GM12878 (cell line): ENCODE data around the gene CSDE1. TPM values are rescaled to one million over a fixed set of nuclear protein-coding genes. Genes with fewer than 3 reads are reported as not detected.

ENCODE experiments used
- ATAC-seq: fragments of 200-7000 bp; cut with Tn5 transposase; 3 replicates; pipeline ENCODE4 v1.9.1; 2020; ENCODE audit warnings: mild to moderate bottlenecking, moderate library complexity
- BruUV-seq: library from RNA; stranded (reverse); fragments of 400-500 nt; replicated peaks from 2 replicates; lab custom pipeline; 2021; lab: Mats Ljungman, UMichigan
- CTCF ChIA-PET: fragments of 300-600 bp; sonication (Branson Sonifier 250); formaldehyde crosslinking; extraction: SDS; loops from one replicate; lab custom pipeline; 2021; ENCODE audit warnings: inconsistent platforms; lab: Yijun Ruan, JAX
- POLR2A ChIA-PET: fragments of 350-600 bp; formaldehyde crosslinking; extraction: SDS; loops from one replicate; lab custom pipeline; 2021; ENCODE audit warnings: inconsistent platforms; lab: Charles Lee
- RAD21 ChIA-PET: fragments of 300-600 bp; sonication (Branson Sonifier 250); formaldehyde crosslinking; loops from one replicate; lab custom pipeline; 2023; ENCODE audit warnings: antibody characterized with exemption; ENCODE audit not compliant: unreplicated experiment; lab: Charles Lee
- SMC1A ChIA-PET: fragments of 300-600 bp; sonication (Branson Sonifier 250); formaldehyde crosslinking; loops from one replicate; lab custom pipeline; 2023; ENCODE audit not compliant: unreplicated experiment, uncharacterized antibody; lab: Charles Lee
- DNase-seq: peaks from one replicate; pipeline ENCODE4 v3.0.0-alpha.2; 2011; ENCODE audit warnings: low read depth, low spot score
- FAIRE-seq: peaks from 3 replicates; lab custom pipeline; 2011; peaks lifted over from hg19 to GRCh38; lab: Jason Lieb, UNC
- H2AFZ ChIP-seq: 2 replicates; pipeline ENCODE4 v1.6.0; 2011; ENCODE audit warnings: low read depth, low read length, control low read depth; ENCODE audit not compliant: control insufficient read depth
- H3K27ac ChIP-seq: 2 replicates; pipeline ENCODE4 v1.5.1; 2011; ENCODE audit warnings: control low read depth; ENCODE audit not compliant: control insufficient read depth, insufficient read depth
- H3K27me3 ChIP-seq, 2 experiments: replicated peaks in 1 of 2; 2 replicates each; pipeline versions ENCODE4 v1.6.0 to v1.6.1; 2011; ENCODE audit warnings: low read length in 1 of 2; ENCODE audit not compliant: control insufficient read depth in 2 of 2, insufficient read depth in 2 of 2
- H3K36me3 ChIP-seq, 2 experiments: 2 replicates each; pipeline ENCODE4 v1.5.1; 2011; ENCODE audit warnings: low read length in 1 of 2; ENCODE audit not compliant: control insufficient read depth in 2 of 2, insufficient read depth in 2 of 2
- H3K4me1 ChIP-seq: 2 replicates; pipeline ENCODE4 v1.6.1; 2011; ENCODE audit warnings: mild to moderate bottlenecking, low read length, moderate library complexity, mixed read lengths; ENCODE audit not compliant: control insufficient read depth, insufficient read depth
- H3K4me2 ChIP-seq: 2 replicates; pipeline ENCODE4 v1.6.0; 2011; ENCODE audit warnings: control low read depth; ENCODE audit not compliant: control insufficient read depth, insufficient read depth
- H3K4me3 ChIP-seq: fragments of 200-600 bp; sonication (generic); 2 replicates; pipeline ENCODE4 v1.5.1; 2016
- H3K79me2 ChIP-seq: 2 replicates; pipeline ENCODE4 v1.6.0; 2011; ENCODE audit warnings: low read length; ENCODE audit not compliant: control insufficient read depth, insufficient read depth
- H3K9ac ChIP-seq: 2 replicates; pipeline ENCODE4 v1.8.0; 2011; ENCODE audit warnings: low read length, control low read depth, mixed read lengths; ENCODE audit not compliant: control insufficient read depth, insufficient read depth
- H3K9me3 ChIP-seq: replicated peaks from 3 replicates; pipeline ENCODE4 v1.5.1; 2011; ENCODE audit warnings: mild to moderate bottlenecking, low read length; ENCODE audit not compliant: control insufficient read depth, insufficient read depth
- H4K20me1 ChIP-seq: 2 replicates; pipeline ENCODE4 v1.6.0; 2011; ENCODE audit not compliant: control insufficient read depth, insufficient read depth
- EED ChIP-seq: sonication (generic); IDR thresholded peaks from 2 replicates; pipeline ENCODE4 v1.6.1; 2016; ENCODE audit warnings: antibody characterized with exemption, low read depth
- ESRRA ChIP-seq: IDR thresholded peaks from 2 replicates; pipeline ENCODE4 v1.6.1; 2012; ENCODE audit warnings: mild to moderate bottlenecking, low read length, improper control_type of control experiment
- NKRF ChIP-seq: fragments of 450-650 bp; conservative IDR thresholded peaks from 2 replicates; pipeline ENCODE4 v1.6.1; 2017; ENCODE audit warnings: mild to moderate bottlenecking, moderate library complexity
- WGBS: methylation state at CpG from one replicate; pipeline ENCODE4 v1.1.6; 2016; ENCODE audit warnings: low lambda C conversion rate; ENCODE audit not compliant: insufficient replicate concordance, insufficient coverage; ENCODE audit errors: missing lambda C conversion rate; 5-methylcytosine and 5-hydroxymethylcytosine counted together
- in situ Hi-C: fragments of 300-500 bp; cut with MboI; formaldehyde crosslinking; loops from 9 replicates; pipeline ENCODE4 v1.14.3; 2018; ENCODE audit warnings: mixed read lengths
- intact Hi-C: fragments of 100-400 bp; cut with micrococcal nuclease; formaldehyde crosslinking; loops from one replicate; pipeline ENCODE4 v1.14.2; 2022; ENCODE audit not compliant: unreplicated experiment
- polyA plus RNA-seq, 11 experiments: library from polyadenylated mRNA; depleted of rRNA in 4 of 11; unstranded in 6 of 11; stranded (reverse) in 5 of 11; fragments of >200 nt; fragmentation: Nextera tagmentation in 4 of 11; fragmentation: Illumina TruSeq in 1 of 11; extraction: Ambion mirVana in 4 of 11; extraction: Trizol in 1 of 11; gene quantifications; 1 replicate in 1 of 11; 2 replicates in 10 of 11; pipeline versions ENCODE4 v1.2.1 to v1.2.3, GENCODE V29; 2011 to 2016; ENCODE audit warnings: inconsistent platforms in 2 of 11, missing spikeins in 2 of 11, low read depth in 1 of 11
- total RNA-seq, 4 experiments: library from RNA; depleted of rRNA in 3 of 4; stranded (reverse); fragments of >200 nt in 3 of 4; fragmentation: Illumina TruSeq in 1 of 4; extraction: Trizol in 1 of 4; gene quantifications; 2 replicates each; pipeline versions ENCODE4 v1.2.1 to v1.2.3, GENCODE V29; 2013 to 2021

CSDE1 gene
- total and polyA plus RNA-seq, 10 of the 15 experiments (the other 5 are each of a cell fraction or from before 2014, with no cell fraction given): 130 to 390 (median 246) TPM

GRCh38 chr1:114756949-114757454 is 782 bp downstream of the CSDE1 start:
- H3K27me3 ChIP-seq: no peaks in the 10 kb centered on the region
- H3K79me2 ChIP-seq: peaks cover 58% of the 10 kb centered on the region
- H3K4me3 ChIP-seq: peak overlapping the region; percentile 96
- ChIA-PET RAD21 (interaction anchor here (0.9 to 1.4 kb wide), 2 partner anchors 23 to 41 kb away, joined by 3 to 4 read pairs; partner anchors contain the start of gene SIKE1), CTCF (interaction anchor here (1.0 kb wide), 1 partner anchor 37 kb away, joined by 3 read pairs; no protein-coding TSS in a partner anchor), SMC1A (interaction anchor here (0.8 to 3.3 kb wide), 4 partner anchors 10 to 310 kb away, joined by 3 to 24 read pairs (median 4); partner anchors contain the start of gene NRAS), POLR2A (interaction anchor here (1.1 to 6.8 kb wide), 3 partner anchors 19 to 40 kb away, joined by 3 to 36 read pairs (median 3); partner anchors contain the start of gene NRAS)
- in situ Hi-C loops (no loop called here), intact Hi-C loops (loop anchor here (2.0 to 5.0 kb wide), 2 partner anchors 40 to 245 kb away; partner anchors contain the start of genes NRAS and TRIM33)
- no TSS peak for BruUV-seq
- H3K4me2 ChIP-seq: peak overlapping the region; percentile 89
- H3K4me1 ChIP-seq: peaks cover 20% of the 10 kb centered on the region
- peak overlapping the region; percentile 99 for H3K27ac ChIP-seq
- peaks cover 4% of the 10 kb centered on the region for H4K20me1 ChIP-seq
- H3K36me3 ChIP-seq: no peaks in the 10 kb centered on the region
- no peaks in the 10 kb centered on the region for H3K9me3 ChIP-seq
- peak; percentile 18 for FAIRE-seq
- DNase-seq: no peak
- peak overlapping the region; percentile 100 for H3K9ac ChIP-seq
- TF ChIP-seq ESRRA: no peak
- TF ChIP-seq NKRF: peak; percentile 62; the same call in 1 of the 2 replicates
- 0 out of 2 replicates have a peak, but pooled peaks have one; percentile 12 for TF ChIP-seq EED
- H2AFZ ChIP-seq: no peak overlapping the region
- WGBS: 2% methylated on average over 17 of the region's 17 CpGs
- peak; percentile 4 for ATAC-seq
